GM12892 (cell line): Measurements from ENCODE around the gene RREB1.

Source experiments
- POLR2A ChIP-seq: IDR thresholded peaks from 2 replicates; pipeline ENCODE4 v1.6.1; 2011; ENCODE audit warnings: low read depth, low read length, control low read depth
- TAF1 ChIP-seq: IDR thresholded peaks from 2 replicates; pipeline ENCODE4 v1.6.1; 2011; ENCODE audit warnings: low read depth, mild to moderate bottlenecking, control low read depth, low read length, borderline replicate concordance

DNA sequence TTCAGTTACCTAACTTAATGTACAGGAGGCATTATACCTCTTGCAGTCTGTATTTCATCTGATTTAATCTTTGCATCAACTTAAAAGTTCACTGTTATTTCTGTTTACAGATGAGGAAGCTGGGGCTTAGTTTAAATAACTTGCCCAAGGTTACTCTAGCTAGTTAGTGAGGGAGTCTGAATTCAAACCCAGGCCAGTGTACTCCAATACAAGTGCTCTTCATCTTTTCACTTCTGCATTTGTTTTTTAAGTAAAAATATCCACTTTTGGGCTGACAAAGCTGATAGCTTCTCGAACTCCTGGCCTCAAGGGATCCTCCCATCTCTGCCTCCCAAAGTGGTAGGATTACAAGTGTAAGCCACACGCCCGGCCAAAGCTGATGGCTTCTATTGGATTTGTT, 23.6 kb downstream of the RREB1 start:
- TF ChIP-seq POLR2A, result no peak
- no peak for TF ChIP-seq TAF1
